ENCODE measurements around the gene NAA60.

- no peak for TF ChIP-seq PBX3 (IDR thresholded peaks at IDR 0.05)
- no peak for TF ChIP-seq RAD21 (IDR thresholded peaks at IDR 0.05; ENCODE audit: low read length)
- TF ChIP-seq CTCF (IDR thresholded peaks at IDR 0.05): no peak
- TF ChIP-seq TAF1 (IDR thresholded peaks at IDR 0.05; ENCODE audit: borderline replicate concordance, low read depth, low read length): no peak
- TF ChIP-seq GABPA (IDR thresholded peaks at IDR 0.05; ENCODE audit: low read depth): no peak
Measured at GRCh38 chr16:3460121-3460520, 16.6 kb downstream of the NAA60 start.
